ENCODE measurements around the gene ZNF142. TPM values are rescaled to one million over a fixed set of nuclear protein-coding genes. Genes with fewer than 3 reads are reported as not detected.

The ZNF142 gene
- total and polyA plus RNA-seq, 9 of the 15 experiments (the other 6 are each of a cell fraction or from before 2014, with no cell fraction given) = 0.50 to 26.1 (median 4.5) TPM

GRCh38 chr2:218671654-218672566, 12.5 kb upstream of the ZNF142 start, which contains the start of the genes RNF25 and STK36 (continued):
- TF ChIP-seq, protein P1, sequence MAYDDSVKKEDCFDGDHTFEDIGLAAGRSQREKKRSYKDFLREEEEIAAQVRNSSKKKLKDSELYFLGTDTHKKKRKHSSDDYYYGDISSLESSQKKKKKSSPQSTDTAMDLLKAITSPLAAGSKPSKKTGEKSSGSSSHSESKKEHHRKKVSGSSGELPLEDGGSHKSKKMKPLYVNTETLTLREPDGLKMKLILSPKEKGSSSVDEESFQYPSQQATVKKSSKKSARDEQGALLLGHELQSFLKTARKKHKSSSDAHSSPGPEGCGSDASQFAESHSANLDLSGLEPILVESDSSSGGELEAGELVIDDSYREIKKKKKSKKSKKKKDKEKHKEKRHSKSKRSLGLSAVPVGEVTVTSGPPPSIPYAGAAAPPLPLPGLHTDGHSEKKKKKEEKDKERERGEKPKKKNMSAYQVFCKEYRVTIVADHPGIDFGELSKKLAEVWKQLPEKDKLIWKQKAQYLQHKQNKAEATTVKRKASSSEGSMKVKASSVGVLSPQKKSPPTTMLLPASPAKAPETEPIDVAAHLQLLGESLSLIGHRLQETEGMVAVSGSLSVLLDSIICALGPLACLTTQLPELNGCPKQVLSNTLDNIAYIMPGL (CRISPR knock-in tag; IDR thresholded peaks at IDR 0.05) = no peak
- TF ChIP-seq ELF2 (CRISPR knock-in tag; IDR thresholded peaks at IDR 0.05) = no peak
- no peak for TF ChIP-seq ZNF407 (IDR thresholded peaks at IDR 0.05; ENCODE audit: low read depth)
- TF ChIP-seq, protein P2, sequence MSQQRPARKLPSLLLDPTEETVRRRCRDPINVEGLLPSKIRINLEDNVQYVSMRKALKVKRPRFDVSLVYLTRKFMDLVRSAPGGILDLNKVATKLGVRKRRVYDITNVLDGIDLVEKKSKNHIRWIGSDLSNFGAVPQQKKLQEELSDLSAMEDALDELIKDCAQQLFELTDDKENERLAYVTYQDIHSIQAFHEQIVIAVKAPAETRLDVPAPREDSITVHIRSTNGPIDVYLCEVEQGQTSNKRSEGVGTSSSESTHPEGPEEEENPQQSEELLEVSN (IDR thresholded peaks at IDR 0.05; ENCODE audit: borderline replicate concordance in 1 of 2, extremely low read depth in 1 of 2, insufficient read depth in 1 of 2, insufficient read length in 1 of 2, low read depth in 1 of 2, low read length in 1 of 2, poor library complexity in 1 of 2, severe bottlenecking in 1 of 2) = no peak
- TF ChIP-seq ESRRA (IDR thresholded peaks at IDR 0.05; ENCODE audit: borderline replicate concordance, low read depth) = no peak
- TF ChIP-seq TCF7 (IDR thresholded peaks at IDR 0.05; ENCODE audit: borderline replicate concordance) = no peak
- peak; percentile 68; the same call in 1 of the 2 replicates for TF ChIP-seq NFRKB (IDR thresholded peaks at IDR 0.05; ENCODE audit: low read depth)
- no peak for TF ChIP-seq ARID2 (IDR thresholded peaks at IDR 0.05)
- TF ChIP-seq, protein P3, sequence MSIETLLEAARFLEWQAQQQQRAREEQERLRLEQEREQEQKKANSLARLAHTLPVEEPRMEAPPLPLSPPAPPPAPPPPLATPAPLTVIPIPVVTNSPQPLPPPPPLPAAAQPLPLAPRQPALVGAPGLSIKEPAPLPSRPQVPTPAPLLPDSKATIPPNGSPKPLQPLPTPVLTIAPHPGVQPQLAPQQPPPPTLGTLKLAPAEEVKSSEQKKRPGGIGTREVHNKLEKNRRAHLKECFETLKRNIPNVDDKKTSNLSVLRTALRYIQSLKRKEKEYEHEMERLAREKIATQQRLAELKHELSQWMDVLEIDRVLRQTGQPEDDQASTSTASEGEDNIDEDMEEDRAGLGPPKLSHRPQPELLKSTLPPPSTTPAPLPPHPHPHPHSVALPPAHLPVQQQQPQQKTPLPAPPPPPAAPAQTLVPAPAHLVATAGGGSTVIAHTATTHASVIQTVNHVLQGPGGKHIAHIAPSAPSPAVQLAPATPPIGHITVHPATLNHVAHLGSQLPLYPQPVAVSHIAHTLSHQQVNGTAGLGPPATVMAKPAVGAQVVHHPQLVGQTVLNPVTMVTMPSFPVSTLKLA (conservative IDR thresholded peaks at IDR 0.05) = peak; percentile 14 to 76; a peak in 2 of 4 replicates

Measured in K562 (cell line).